Sigmoid colon (tissue), 4 donors: ENCODE measurements around the gene NPBWR2.
"Not testable (repeated sequence)": the region's sequence is repeated elsewhere in the genome, so short reads cannot be mapped to it uniquely, and the experiment has no call there.

Experiments
- EP300 ChIP-seq, 4 donors: sonication (generic); formaldehyde crosslinking; IDR thresholded peaks; one replicate each; pipeline ENCODE4 v1.6.1; 2017; ENCODE audit warnings: antibody characterized with exemption in 4 of 4
- POLR2A ChIP-seq, 2 donors: fragments of 450-650 bp; IDR thresholded peaks; one replicate each; pipeline ENCODE4 v1.6.1; 2016; ENCODE audit warnings: antibody characterized with exemption in 2 of 2, mild to moderate bottlenecking in 2 of 2, moderate library complexity in 2 of 2
- POLR2AphosphoS5 ChIP-seq, 4 donors: sonication (generic); formaldehyde crosslinking; IDR thresholded peaks; one replicate each; pipeline ENCODE4 v1.6.1; 2017; ENCODE audit warnings: antibody characterized with exemption in 4 of 4
- TF ChIP-seq, protein P1 (sequence below), 4 experiments: fragments of 450-650 bp in 3 of 4; fragments of 200-600 bp in 1 of 4; IDR thresholded peaks; one replicate each; pipeline ENCODE4 v1.5.1; 2016 to 2019; ENCODE audit warnings: antibody characterized with exemption in 4 of 4, mild to moderate bottlenecking in 3 of 4, moderate library complexity in 2 of 4

DNA sequence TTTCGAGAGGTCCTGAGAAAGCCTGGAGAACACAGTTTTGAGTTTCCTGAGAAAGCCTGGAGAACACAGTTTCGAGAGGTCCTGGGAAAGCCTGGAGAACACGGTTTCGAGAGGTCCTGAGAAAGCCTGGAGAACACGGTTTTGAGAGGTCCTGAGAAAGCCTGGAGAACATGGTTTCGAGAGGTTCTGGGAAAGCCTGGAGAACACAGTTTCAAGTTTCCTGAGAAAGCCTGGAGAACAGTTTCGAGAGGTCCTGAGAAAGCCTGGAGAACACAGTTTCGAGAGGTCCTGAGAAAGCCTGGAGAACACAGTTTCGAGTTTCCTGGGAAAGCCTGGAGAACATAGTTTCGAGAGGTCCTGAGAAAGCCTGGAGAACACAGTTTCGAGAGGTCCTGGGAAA lies 16.2 kb upstream of the NPBWR2 start:
- TF ChIP-seq POLR2AphosphoS5, POLR2A, EP300 (IDR thresholded peaks at IDR 0.05): not testable (repeated sequence)
- TF ChIP-seq, protein P1, sequence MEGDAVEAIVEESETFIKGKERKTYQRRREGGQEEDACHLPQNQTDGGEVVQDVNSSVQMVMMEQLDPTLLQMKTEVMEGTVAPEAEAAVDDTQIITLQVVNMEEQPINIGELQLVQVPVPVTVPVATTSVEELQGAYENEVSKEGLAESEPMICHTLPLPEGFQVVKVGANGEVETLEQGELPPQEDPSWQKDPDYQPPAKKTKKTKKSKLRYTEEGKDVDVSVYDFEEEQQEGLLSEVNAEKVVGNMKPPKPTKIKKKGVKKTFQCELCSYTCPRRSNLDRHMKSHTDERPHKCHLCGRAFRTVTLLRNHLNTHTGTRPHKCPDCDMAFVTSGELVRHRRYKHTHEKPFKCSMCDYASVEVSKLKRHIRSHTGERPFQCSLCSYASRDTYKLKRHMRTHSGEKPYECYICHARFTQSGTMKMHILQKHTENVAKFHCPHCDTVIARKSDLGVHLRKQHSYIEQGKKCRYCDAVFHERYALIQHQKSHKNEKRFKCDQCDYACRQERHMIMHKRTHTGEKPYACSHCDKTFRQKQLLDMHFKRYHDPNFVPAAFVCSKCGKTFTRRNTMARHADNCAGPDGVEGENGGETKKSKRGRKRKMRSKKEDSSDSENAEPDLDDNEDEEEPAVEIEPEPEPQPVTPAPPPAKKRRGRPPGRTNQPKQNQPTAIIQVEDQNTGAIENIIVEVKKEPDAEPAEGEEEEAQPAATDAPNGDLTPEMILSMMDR (IDR thresholded peaks at IDR 0.05) = not testable (repeated sequence)
